GM18517 (cell line): ENCODE data around the gene CAPSL.
"Not testable (repeated sequence)": the region's sequence is repeated elsewhere in the genome, so short reads cannot be mapped to it uniquely, and the experiment has no call there.

ENCODE experiments used
- ATAC-seq: cut with Tn5 transposase; IDR thresholded peaks from one replicate; pipeline ENCODE4 v1.9.1; 2021; ENCODE audit warnings: mild to moderate bottlenecking, moderate library complexity; ENCODE audit not compliant: unreplicated experiment

Gene CAPSL

DNA sequence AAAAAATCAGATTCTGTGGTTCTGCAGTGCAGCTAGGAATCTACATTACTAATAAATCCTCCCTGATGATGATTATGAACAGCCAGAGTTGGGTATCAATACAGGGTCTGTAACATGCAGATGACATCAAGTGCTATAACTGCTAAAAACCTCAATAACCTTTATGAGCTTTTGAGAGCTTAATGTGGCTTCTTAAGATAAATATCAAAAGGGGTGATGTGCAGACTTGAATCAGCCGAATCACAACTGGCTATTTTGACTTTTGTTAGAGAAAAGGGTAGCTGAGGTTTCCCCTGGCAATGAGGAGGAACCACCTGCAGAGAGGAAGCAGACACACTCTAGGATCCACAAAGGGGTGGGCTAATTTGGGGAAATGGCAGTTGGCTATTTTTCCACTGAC lies 30.2 kb downstream of the CAPSL start:
- ATAC-seq = no peak

- peak; percentile 51 for ATAC-seq
Observed at GRCh38 chr5:35904443-35905132, 33.8 kb downstream of the CAPSL start.

GRCh38 chr5:35903631-35904203 lies 34.7 kb downstream of the CAPSL start:
- no peak for ATAC-seq

DNA sequence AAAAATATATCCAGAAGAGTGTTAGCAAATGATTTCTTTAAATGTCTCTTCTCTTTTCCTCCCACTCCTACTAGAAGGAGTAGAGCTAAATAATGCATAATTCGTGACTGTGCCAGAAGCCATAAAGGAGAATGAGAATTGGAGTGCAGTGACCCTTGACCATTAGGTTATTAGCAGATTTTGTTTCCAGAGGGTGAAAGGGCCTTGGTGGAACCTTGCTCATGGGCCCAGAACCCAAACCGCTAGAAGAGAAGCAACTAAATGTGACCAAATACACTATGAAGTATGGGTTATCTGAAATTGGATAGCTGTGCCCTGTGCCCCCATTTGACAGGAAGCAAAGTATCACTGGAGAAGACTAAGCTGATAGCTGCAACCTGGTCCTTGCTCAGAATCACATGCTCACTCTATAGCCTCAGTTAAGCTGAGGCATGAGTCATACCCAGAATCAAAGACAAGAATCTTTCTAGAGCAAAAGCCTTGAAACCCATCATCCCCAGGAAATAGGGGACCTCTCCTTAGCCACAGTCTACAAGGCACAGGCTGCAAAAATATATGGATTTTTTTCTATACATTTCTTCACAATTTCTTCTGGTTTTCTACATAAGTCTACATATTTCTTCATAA lies 36.3 kb downstream of the CAPSL start:
- ATAC-seq = peak; percentile 74

DNA sequence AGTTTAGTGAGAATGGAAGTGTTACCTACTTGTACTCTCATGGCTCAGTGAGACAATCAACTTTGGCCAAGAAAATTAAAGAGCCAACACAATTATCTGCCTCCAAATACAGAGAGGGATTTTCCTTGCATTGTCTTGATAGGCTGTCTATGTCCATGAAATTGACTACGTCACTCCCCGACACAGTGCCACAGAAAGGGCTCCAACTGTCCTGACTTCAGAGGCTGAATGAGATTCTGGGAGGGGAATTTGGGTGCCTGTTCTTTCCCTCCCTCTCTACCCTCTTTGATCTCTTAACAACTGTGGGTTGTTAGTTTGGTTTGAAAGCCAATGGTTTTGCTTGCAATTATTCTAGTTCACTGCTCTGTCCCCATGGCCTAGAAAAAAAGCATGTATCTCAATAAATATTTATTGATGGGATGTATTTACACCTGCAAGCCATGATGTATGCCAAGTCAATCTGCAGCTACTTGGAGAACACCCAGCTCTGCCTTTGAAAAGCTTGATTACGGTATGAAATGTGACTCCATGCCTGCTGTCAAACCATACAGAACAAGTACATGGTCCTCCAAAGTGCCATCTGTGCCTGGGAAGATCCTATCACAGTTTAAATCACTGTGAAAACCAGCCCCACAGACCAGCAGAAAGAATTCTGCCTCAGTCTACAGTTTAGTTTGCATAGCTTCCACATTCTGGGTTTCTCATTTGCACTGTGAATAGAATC lies 37.3 kb downstream of the CAPSL start:
- ATAC-seq = no peak

GRCh38 chr5:35899800-35900199 lies 38.6 kb downstream of the CAPSL start:
- ATAC-seq = no peak

DNA sequence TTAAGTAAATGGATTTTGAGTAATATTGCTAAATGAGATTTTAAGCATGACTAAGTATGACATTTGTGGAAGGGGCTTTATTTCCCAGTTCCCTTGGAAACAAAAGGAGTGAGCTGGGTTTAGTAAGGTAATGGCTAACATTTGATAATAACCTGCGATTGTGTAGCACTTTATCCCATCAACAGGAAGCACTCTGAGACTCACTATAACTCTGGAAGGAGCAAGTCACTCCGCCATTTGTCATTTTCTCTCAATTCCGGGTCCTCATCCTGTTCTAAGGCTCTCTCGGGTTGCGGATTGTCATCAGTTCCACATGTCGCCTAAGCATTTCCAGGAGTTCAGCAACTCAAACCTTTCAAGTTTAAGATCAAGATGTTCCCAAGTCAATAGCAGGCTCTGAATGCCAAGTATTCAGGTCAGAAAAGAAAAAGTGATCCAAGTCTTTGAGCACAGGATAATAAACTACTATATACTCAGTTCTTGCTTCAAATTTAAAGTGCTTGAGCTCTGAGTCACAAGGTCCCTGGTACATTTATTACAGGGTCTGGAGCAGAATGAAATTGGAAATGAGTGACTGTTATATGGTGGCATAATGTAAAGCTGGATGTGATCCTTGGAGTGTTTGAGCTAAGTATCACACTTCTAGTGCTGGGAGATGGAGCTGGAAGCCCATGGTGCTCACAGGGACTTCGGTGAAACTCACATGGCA lies 39.3 kb downstream of the CAPSL start:
- no peak for ATAC-seq

GRCh38 chr5:35894131-35894530 lies 44.3 kb downstream of the CAPSL start:
- ATAC-seq = no peak

- not testable (repeated sequence) for ATAC-seq
Observed at GRCh38 chr5:35892799-35893198, 45.6 kb downstream of the CAPSL start.

- no peak for ATAC-seq
Observed at GRCh38 chr5:35890021-35891020, 48.1 kb downstream of the CAPSL start.

- no peak for ATAC-seq
Observed at GRCh38 chr5:35887321-35888100, 50.9 kb downstream of the CAPSL start.

GRCh38 chr5:35886381-35886780 lies 52.0 kb downstream of the CAPSL start:
- no peak for ATAC-seq

DNA sequence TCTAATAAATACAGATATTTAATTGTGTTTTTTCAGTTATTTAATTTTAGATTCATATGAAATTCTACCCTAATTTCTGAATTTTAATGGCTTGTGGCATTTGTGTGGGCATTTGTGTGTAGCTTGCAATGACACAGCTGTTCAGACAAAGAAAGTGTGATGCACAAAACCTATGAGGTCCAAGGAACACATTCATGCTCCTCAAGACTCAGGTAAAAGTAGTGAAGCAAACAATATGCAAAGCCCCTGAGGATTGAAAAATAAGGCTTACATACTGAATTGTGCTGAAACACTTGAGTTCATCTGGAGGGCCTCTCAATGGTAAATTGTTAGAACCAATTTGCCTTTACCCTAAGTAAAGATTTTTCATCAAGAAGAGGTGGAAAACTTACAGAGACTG lies 53.6 kb downstream of the CAPSL start:
- no peak for ATAC-seq

GRCh38 chr5:35884191-35884769 lies 54.1 kb downstream of the CAPSL start:
- no peak for ATAC-seq

DNA sequence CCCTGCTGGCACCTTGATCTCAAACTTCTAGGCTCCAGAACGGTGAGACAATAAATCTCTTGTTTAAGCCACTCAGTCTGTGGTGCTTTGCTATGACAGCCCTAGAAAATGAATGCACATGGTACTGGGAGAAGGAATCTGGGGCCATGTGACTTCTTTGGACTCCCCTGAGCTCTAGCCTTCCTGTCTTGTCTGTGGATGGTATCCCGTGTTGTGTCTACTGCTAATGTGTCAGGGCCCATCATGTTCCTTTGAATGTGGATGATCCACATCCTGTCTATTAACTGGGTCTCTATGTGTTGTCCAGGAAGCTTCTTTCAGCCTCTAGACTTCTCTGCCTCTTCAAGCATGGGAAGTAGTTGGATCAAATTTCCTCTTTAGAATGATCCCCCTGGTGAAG lies 56.7 kb downstream of the CAPSL start:
- ATAC-seq = no peak

DNA sequence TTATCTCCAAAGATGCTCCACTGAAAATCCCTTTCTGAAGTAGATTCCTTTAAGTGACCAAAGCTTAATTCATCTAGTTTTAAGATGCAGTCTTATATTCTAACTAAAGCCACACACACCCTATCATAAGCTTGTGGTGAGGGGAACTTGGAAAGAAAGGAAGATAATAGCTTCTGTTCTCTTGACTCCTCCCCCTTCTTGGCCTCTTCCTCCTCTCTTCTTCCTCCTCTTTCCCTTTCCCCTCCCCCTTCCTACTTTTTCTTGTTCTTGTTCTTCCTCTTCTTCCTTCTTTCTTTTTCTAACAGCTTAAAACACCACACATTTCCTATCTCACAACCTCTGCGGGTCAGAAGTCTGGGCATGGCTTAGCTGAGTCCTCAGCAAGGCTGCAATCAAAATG lies 58.3 kb downstream of the CAPSL start:
- ATAC-seq = no peak

GRCh38 chr5:35879649-35880048 lies 58.8 kb downstream of the CAPSL start:
- no peak for ATAC-seq

GRCh38 chr5:35879096-35879495 lies 59.3 kb downstream of the CAPSL start:
- no peak for ATAC-seq

DNA sequence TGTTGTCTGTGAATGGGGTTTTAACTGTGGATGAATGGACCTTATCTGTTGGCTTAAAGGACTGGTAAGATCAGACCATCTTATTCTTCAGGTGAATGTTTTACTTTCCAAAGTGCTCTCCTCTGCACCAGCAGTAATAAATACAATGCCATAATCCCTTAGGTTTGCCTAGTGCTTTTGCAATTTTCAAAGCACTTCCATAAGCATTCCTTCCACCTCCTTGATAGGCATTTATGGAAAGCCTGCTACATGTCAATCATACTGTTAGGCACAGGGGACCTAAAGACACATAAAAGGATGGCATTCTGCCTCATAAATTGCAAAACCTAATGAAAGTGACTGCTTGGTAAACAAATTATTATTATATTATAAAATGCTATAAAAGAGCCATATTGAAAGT lies 60.3 kb downstream of the CAPSL start:
- no peak for ATAC-seq
